ENCODE measurements around the gene SDS. TPM values are rescaled to one million over a fixed set of nuclear protein-coding genes. Genes with fewer than 3 reads are reported as not detected.

SDS gene
- total RNA-seq, 1 experiment from 2014 or later: not detected

DNA sequence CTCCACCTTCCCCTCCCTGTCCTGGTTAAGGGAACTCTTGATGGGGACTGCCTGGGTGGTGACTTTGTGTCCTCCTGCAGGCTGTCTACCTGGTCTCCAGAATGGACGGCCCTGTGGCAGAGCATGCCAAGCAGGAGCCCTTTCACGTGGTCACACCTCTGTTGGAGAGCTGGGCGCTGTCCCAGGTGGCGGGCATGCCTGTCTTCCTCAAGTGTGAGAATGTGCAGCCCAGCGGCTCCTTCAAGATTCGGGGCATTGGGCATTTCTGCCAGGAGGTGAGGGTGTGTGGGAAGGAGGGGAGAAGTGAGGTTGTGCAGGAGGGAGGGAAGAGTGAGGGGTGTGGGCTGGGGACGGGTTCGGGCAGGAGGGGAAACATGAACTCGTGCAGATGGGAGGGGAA is 24.2 kb upstream of the SDS start:
- Histone ChIP-seq H2BK20ac (ENCODE audit: low read depth, low read length, poor library complexity, severe bottlenecking) (no peak overlapping the region), H3K4me2 (ENCODE audit: insufficient read depth, insufficient read length, low read length) (no peak overlapping the region), H3K79me1 (ENCODE audit: insufficient read depth, low read depth, low read length, poor library complexity, severe bottlenecking) (no peaks in the 10 kb centered on the region), H3K9me3 (ENCODE audit: control insufficient read depth, low read depth, low read length) (no peaks in the 10 kb centered on the region), H4K5ac (ENCODE audit: insufficient read length, low read depth, low read length) (no peak overlapping the region), H3K23ac (ENCODE audit: insufficient read length, low read depth, low read length) (no peak overlapping the region), H2BK15ac (ENCODE audit: low read depth, low read length) (no peak overlapping the region), H3K14ac (ENCODE audit: insufficient read depth, low read length) (no peak overlapping the region), H3K23me2 (ENCODE audit: insufficient read length, low read depth, low read length, poor library complexity, severe bottlenecking) (no peaks in the 10 kb centered on the region), H3K4me1 (ENCODE audit: insufficient read depth, low read length) (no peaks in the 10 kb centered on the region), H2BK12ac (ENCODE audit: insufficient read length, low read depth, low read length) (no peak overlapping the region), H4K91ac (ENCODE audit: insufficient read length, low read depth, low read length) (no peak overlapping the region), H3T11ph (ENCODE audit: low read length) (no peak overlapping the region), H3K56ac (ENCODE audit: insufficient read length, low read depth, low read length) (no peak overlapping the region), H2AFZ (ENCODE audit: low read length) (no peak overlapping the region), H2AK5ac (ENCODE audit: insufficient read length, low read length) (no peak overlapping the region), H2BK5ac (ENCODE audit: insufficient read length, low read length) (no peak overlapping the region), H4K8ac (replicated peaks; ENCODE audit: insufficient read length, low read depth, low read length) (no peak overlapping the region), H2BK120ac (ENCODE audit: low read depth, low read length, poor library complexity, severe bottlenecking) (no peak overlapping the region), H3K4ac (ENCODE audit: low read depth, low read length) (no peak overlapping the region), H4K20me1 (ENCODE audit: control insufficient read depth, insufficient read depth, insufficient read length) (no peaks in the 10 kb centered on the region), H3K27ac (ENCODE audit: insufficient read length, low read depth, low read length) (no peak overlapping the region), H3K27me3 (ENCODE audit: insufficient read depth, low read length) (no peaks in the 10 kb centered on the region), H3K79me2 (ENCODE audit: insufficient read depth, low read length) (no peaks in the 10 kb centered on the region), H3K9ac (ENCODE audit: extremely low read depth, insufficient read length, low read length) (no peak overlapping the region), H3K18ac (ENCODE audit: insufficient read length, low read depth, low read length) (no peak overlapping the region)
- Mint-ChIP-seq H3K27me3 (ENCODE audit: low read depth) (peaks cover 21% of the 10 kb centered on the region), H3K27ac (no peak overlapping the region), H3K4me1 (peaks cover 12 to 17% of the 10 kb centered on the region in 2 experiments), H3K4me3 (no peak overlapping the region), H3K9me3 (peaks cover 0 to 4% of the 10 kb centered on the region in 2 experiments; a peak in 3 of 5 replicates), H3K36me3 (ENCODE audit: insufficient read depth in 1 of 3, low read depth in 3 of 3) (peaks cover 0 to 4% (median 0%) of the 10 kb centered on the region in 3 experiments; a peak in 1 of 7 replicates)
- no peak for TF ChIP-seq CTCF (conservative IDR thresholded peaks at IDR 0.05)
- DNase-seq: no peak
- WGBS (ENCODE audit: extremely low coverage, insufficient read length, low lambda C conversion rate): no CpG with 5 or more reads among the region's 9 CpGs
